Sigmoid colon (tissue), 4 donors: ENCODE results near the gene DDX25.

Experiments
- POLR2A ChIP-seq, 2 donors: fragments of 450-650 bp; IDR thresholded peaks; one replicate each; pipeline ENCODE4 v1.6.1; 2016; ENCODE audit warnings: antibody characterized with exemption in 2 of 2, mild to moderate bottlenecking in 2 of 2, moderate library complexity in 2 of 2
- POLR2AphosphoS5 ChIP-seq, 4 donors: sonication (generic); formaldehyde crosslinking; IDR thresholded peaks; one replicate each; pipeline ENCODE4 v1.6.1; 2017; ENCODE audit warnings: antibody characterized with exemption in 4 of 4
- TF ChIP-seq, protein P1 (sequence below), 4 experiments: fragments of 450-650 bp in 3 of 4; fragments of 200-600 bp in 1 of 4; IDR thresholded peaks; one replicate each; pipeline ENCODE4 v1.5.1; 2016 to 2019; ENCODE audit warnings: antibody characterized with exemption in 4 of 4, mild to moderate bottlenecking in 3 of 4, moderate library complexity in 2 of 4

DNA sequence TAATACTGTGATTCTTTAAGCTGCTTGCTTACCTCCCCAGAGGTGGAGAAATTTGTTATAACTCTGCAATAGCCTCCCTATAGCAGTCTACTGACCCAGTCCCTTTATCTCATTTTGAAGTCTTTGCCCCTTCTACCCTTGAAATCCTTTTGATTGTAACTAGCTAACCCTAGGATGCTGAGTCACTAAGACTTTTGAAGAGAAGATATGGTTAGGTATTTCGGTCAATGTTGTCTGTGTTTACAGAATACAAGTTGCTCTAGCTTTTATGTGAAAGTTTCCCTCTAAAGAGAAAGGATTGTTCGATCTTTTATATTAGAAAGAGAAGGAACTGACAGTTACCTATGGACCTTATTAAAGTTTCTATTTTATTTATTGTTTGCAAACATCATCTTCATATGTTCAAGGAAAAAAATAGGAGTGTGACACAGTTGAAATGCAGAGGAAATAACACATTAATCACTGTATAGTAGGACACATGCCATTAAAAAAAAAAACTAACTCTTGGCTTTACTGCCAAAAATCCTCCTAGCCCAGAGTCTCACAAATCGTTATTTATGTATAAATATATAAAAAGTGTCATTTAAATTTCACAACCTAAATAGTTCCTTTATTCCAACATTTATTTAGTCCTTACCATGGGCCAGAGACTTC is 13.7 kb upstream of the DDX25 start:
- TF ChIP-seq, protein P1, sequence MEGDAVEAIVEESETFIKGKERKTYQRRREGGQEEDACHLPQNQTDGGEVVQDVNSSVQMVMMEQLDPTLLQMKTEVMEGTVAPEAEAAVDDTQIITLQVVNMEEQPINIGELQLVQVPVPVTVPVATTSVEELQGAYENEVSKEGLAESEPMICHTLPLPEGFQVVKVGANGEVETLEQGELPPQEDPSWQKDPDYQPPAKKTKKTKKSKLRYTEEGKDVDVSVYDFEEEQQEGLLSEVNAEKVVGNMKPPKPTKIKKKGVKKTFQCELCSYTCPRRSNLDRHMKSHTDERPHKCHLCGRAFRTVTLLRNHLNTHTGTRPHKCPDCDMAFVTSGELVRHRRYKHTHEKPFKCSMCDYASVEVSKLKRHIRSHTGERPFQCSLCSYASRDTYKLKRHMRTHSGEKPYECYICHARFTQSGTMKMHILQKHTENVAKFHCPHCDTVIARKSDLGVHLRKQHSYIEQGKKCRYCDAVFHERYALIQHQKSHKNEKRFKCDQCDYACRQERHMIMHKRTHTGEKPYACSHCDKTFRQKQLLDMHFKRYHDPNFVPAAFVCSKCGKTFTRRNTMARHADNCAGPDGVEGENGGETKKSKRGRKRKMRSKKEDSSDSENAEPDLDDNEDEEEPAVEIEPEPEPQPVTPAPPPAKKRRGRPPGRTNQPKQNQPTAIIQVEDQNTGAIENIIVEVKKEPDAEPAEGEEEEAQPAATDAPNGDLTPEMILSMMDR (IDR thresholded peaks at IDR 0.05), result no peak
- TF ChIP-seq POLR2A (IDR thresholded peaks at IDR 0.05) (no peak), POLR2AphosphoS5 (IDR thresholded peaks at IDR 0.05) (no peak)
